ENCODE measurements around the gene C9orf43. TPM values are rescaled to one million over a fixed set of nuclear protein-coding genes. Genes with fewer than 3 reads are reported as not detected.
"Not testable (repeated sequence)": the region's sequence is repeated elsewhere in the genome, so short reads cannot be mapped to it uniquely, and the experiment has no call there.

C9orf43 gene
- total RNA-seq, 2 experiments from 2014 or later = 0.37 to 0.54 TPM

DNA sequence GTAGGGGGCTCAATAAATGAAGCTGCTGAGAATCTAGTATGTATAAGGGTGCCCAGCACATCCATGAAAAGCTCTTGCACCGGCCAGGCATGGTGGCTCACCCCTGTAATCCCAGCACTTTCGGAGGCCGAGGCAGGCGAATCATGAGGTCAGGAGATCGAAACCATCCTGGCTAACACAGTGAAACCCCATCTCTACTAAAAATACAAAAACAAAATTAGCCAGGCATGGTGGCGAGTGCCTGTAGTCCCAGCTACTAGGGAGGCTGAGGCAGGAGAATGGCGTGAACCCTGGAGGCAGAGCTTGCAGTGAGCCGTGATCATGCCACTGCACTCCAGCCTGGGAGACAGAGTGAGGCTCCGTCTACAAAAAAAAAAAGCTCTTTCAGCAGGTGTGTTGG, 4.2 kb upstream of the C9orf43 start:
- peaks cover 41% of the 10 kb centered on the region for H3K4me1 Mint-ChIP-seq
- peak overlapping the region; percentile 85 for H3K27ac Mint-ChIP-seq
- POLR2A ChIA-PET = interaction anchor here (0.6 kb wide), 1 partner anchor 132 kb away, joined by 4 read pairs; no protein-coding TSS in a partner anchor

DNA sequence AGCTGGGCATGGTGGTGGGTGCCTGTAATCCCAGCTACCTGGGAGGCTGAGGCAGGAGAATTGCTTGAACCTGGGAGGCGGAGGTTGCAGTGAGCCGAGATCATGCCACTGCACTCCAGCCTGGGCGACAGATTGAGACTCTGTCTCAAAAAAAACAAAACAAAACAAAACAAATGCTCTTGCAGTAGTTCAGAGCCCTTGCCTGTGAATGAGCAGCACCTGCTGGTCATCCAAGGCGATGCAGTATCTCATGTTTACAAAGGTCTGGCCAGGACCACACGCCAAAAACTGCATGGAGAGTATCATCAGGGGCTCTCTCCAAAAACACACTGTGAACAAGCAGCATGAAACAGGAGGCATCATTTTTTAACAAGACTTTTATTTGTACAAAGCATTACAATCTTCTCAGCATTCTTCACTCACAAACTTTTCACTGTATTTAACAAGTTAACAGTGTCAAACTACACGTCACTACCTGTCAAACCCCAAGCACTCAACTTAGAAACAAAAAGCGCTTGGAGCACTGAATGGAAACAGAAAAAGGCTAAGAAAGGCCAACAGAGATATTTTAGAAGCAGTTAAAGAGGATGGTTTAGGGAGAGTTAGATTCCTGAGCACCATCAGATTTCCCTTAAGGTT, 3.6 kb upstream of the C9orf43 start:
- ChIA-PET POLR2A (interaction anchor here (0.6 kb wide), 1 partner anchor 167 kb away, joined by 3 read pairs; no protein-coding TSS in a partner anchor), CTCF (interaction anchor here (1.0 to 2.0 kb wide), 5 partner anchors 67 to 132 kb away, joined by 3 to 11 read pairs (median 3); partner anchors contain the start of genes CDC26, PRPF4 and WDR31)
- Mint-ChIP-seq H3K4me1 (peaks cover 40% of the 10 kb centered on the region), H3K27ac (peak overlapping the region; percentile 85), H3K36me3 (ENCODE audit: low read depth) (peaks cover 31% of the 10 kb centered on the region)
- not testable (repeated sequence) for H3K9me3 Mint-ChIP-seq, H3K4me3 Mint-ChIP-seq, H3K27me3 Mint-ChIP-seq
- DNase-seq = peak; percentile 76

More for the DNA sequence above, 4.2 kb upstream of the C9orf43 start:
- H3K36me3 Mint-ChIP-seq (ENCODE audit: low read depth) = peaks cover 31% of the 10 kb centered on the region
- H3K4me3 Mint-ChIP-seq, DNase-seq, H3K9me3 Mint-ChIP-seq, H3K27me3 Mint-ChIP-seq: not testable (repeated sequence)
- CTCF ChIA-PET = interaction anchor here (0.9 to 2.0 kb wide), 4 partner anchors 78 to 132 kb away, joined by 3 to 11 read pairs (median 4); partner anchors contain the start of genes CDC26 and PRPF4

DNA sequence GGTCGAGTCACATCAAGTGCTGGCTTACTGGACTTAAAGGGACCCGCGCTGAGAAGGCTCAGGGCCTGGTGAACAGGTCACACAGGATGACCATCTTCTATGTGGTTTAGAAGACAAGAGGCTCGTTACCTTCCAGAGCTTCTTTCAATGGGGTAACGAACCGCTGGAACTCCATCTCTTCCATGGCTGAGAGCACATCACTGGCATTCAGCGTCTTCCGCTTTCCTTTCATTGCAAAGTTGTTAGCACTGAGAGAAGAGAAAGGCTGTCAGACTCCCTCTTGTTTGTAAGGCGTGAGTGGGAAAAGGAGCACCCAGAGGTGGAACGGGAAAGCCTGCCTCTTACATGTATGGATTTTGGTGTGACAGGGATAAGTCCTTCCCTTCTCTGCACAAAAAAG, 1.1 kb upstream of the C9orf43 start:
- peaks cover 31% of the 10 kb centered on the region for H3K36me3 Mint-ChIP-seq (ENCODE audit: low read depth)
- H3K4me3 Mint-ChIP-seq = peak overlapping the region; percentile 87
- peaks cover 39% of the 10 kb centered on the region for H3K4me1 Mint-ChIP-seq
- no peaks in the 10 kb centered on the region for H3K27me3 Mint-ChIP-seq
- no peak for DNase-seq
- ChIA-PET CTCF (interaction anchor here (1.0 to 3.2 kb wide), 11 partner anchors 8 to 1190 kb away, joined by 3 to 25 read pairs (median 4); partner anchors contain the start of genes ALAD, CDC26 and PRPF4), POLR2A (interaction anchor here (0.6 to 1.6 kb wide), 2 partner anchors 65 to 69 kb away, joined by 3 to 4 read pairs; no protein-coding TSS in a partner anchor)
- peak overlapping the region; percentile 98 for H3K27ac Mint-ChIP-seq
- no peaks in the 10 kb centered on the region for H3K9me3 Mint-ChIP-seq

DNA sequence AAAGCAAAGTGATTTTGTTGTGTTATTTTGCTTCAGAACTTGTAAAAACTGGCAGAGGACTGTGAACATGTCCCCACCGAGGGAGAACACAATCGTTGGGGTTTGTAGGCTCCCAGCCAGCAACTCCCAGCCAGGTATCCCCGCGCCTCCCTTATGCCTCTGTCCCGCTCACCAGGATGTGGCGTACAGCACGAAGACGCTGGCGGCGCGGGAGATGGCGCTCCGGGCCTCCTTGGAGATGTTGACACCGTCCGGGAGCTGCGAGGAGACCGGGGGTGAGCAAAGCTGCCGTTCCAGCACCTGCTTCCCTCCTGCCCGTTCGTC, 702 bp upstream of the C9orf43 start:
- H3K36me3 Mint-ChIP-seq (ENCODE audit: low read depth) = peaks cover 31% of the 10 kb centered on the region
- peak overlapping the region; percentile 98 for H3K27ac Mint-ChIP-seq
- no peak for DNase-seq
- H3K4me1 Mint-ChIP-seq = peaks cover 39% of the 10 kb centered on the region
- ChIA-PET POLR2A (interaction anchor here (0.6 to 1.6 kb wide), 4 partner anchors 8 to 69 kb away, joined by 3 to 4 read pairs (median 4); partner anchors contain the start of gene HDHD3), CTCF (interaction anchor here (0.7 to 3.2 kb wide), 15 partner anchors 9 to 1191 kb away, joined by 3 to 25 read pairs (median 4); partner anchors contain the start of genes ALAD, CDC26 and PRPF4)
- H3K27me3 Mint-ChIP-seq = no peaks in the 10 kb centered on the region
- H3K9me3 Mint-ChIP-seq = no peaks in the 10 kb centered on the region
- H3K4me3 Mint-ChIP-seq = peak overlapping the region; percentile 87

DNA sequence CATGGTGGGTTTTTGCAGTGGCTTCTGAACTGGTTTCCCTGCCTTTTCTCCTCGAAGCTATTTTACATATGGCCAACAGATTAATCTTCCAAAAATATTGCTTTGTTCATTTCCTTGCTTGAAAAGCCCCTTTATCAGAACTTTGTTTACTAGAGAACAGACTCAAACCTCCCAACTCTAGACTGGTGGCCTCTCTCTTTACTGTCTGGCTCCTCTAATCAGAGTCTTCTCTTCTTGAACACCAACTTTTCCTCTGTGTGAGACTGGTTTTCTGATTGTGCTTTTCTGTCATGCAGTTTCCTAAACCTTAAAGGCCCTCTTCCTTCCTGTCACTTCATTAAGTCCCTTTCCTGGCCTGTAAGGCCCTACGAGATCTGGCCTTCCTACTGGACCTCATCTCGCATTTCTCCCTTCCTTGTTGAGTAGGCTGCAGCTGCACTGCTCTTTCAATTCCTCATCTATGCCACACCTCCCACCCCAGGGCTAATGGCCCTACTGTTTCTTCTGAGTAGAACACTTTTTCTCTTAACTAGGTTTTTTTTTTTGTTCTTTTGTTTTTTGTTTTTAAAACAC, 5.7 kb downstream of the C9orf43 start:
- H3K27ac Mint-ChIP-seq = no peak overlapping the region

DNA sequence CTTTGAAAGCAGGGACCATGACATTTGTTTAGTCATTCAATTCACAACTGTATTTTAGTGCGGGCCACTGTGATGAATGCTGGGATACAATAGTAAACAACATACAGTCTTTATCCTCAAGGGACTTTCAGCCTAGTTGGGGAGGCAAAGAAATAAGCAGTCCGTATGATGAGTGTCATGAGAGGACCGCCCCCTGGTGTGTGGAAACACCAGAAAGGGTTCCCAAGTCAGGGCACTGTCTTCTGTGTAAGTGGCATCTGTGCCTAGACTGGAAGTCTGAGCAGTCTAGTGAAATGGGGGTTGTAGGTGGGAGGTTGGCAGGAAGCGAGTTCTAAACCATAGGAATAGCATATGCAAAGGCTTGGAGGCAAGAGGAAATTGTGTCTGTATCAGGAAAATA, 6.8 kb downstream of the C9orf43 start:
- Mint-ChIP-seq H3K27ac (no peak overlapping the region), H3K36me3 (ENCODE audit: low read depth) (no peaks in the 10 kb centered on the region), H3K9me3 (no peaks in the 10 kb centered on the region), H3K27me3 (no peaks in the 10 kb centered on the region), H3K4me1 (no peaks in the 10 kb centered on the region), H3K4me3 (no peak overlapping the region)
- ChIA-PET POLR2A (no interaction called here), CTCF (no interaction called here)
- DNase-seq = no peak

More for the DNA sequence above, 5.7 kb downstream of the C9orf43 start:
- ChIA-PET CTCF (interaction anchor here (0.5 kb wide), 1 partner anchor 259 kb away, joined by 4 read pairs; no protein-coding TSS in a partner anchor), POLR2A (interaction anchor here (0.6 kb wide), 1 partner anchor 12 kb away, joined by 4 read pairs; no protein-coding TSS in a partner anchor)
- no peaks in the 10 kb centered on the region for H3K27me3 Mint-ChIP-seq
- H3K9me3 Mint-ChIP-seq = no peaks in the 10 kb centered on the region
- no peak for DNase-seq
- no peak overlapping the region for H3K4me3 Mint-ChIP-seq
- no peaks in the 10 kb centered on the region for H3K36me3 Mint-ChIP-seq (ENCODE audit: low read depth)
- peaks cover 6% of the 10 kb centered on the region for H3K4me1 Mint-ChIP-seq

DNA sequence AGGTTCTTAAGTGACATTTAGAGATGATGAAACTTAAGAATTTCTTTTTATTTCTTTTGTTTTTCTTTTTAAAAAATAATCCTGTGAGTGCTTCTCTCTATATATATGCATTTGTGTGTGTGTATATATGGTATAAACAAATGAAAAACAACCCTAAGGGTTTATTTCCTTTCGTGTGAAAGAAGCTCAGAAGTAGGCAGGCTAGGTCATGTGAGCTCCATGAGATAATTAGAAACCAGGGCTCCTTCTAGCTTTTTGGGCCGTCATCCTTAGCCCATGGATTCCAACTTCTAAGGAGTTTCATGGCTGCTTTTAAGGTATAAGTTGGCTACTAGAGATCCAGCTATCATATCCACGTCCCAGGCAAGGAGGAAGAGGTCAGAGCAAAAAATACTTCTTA, 11.2 kb downstream of the C9orf43 start:
- POLR2A ChIA-PET = no interaction called here
- H3K27ac Mint-ChIP-seq = no peak overlapping the region
- H3K9me3 Mint-ChIP-seq = no peaks in the 10 kb centered on the region

DNA sequence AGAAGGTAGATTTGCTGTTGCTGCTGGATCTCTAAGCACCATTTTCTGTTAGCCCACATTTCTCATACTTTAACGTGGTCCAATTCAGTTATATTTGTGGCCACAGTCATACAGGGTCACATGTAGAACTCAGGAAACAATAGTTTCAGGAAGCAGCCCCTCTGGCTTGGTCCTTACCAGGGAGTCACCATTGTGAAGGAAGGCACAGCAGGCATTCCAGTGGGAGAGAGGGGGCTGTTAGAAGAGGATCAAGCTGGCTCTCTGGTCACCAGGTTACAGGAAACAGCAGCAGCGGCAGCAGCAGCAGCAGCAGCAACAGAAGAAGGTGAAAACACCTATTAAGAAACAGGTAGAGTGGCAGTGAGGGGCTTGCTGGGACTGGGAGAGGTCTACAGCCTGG, 14.5 kb downstream of the C9orf43 start:
- CTCF ChIA-PET = interaction anchor here (1.0 to 1.6 kb wide), 2 partner anchors 233 to 616 kb away, joined by 3 to 4 read pairs; no protein-coding TSS in a partner anchor
- H3K4me3 Mint-ChIP-seq = no peak overlapping the region

More for the DNA sequence above, 11.2 kb downstream of the C9orf43 start:
- Mint-ChIP-seq H3K4me1 (no peaks in the 10 kb centered on the region), H3K36me3 (ENCODE audit: low read depth) (no peaks in the 10 kb centered on the region), H3K4me3 (no peak overlapping the region), H3K27me3 (peaks cover 6% of the 10 kb centered on the region)
- DNase-seq = no peak
- CTCF ChIA-PET = interaction anchor here (0.6 to 0.8 kb wide), 3 partner anchors 8 to 20 kb away, joined by 3 read pairs; partner anchors contain the start of gene ALAD

DNA sequence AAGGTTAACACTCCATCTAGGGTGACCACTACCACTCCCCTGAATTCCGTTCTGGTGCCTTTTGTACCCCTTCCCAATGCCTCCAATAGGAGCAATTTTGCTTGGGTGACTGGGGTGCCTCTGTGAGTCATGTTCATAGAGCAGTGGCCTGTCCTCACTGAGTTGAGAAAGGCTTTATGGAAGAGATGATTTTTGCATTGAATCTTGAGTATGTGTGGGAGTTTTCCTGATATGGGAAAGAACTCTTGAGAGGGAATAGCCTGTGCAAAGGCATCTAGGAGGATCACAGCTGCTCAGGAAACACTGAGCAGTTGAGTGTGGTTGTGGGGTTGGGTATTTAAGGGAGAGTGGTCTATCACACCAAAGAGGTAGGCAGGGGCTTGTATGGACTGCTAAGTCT, 16.2 kb downstream of the C9orf43 start:
- no peak overlapping the region for H3K27ac Mint-ChIP-seq
- DNase-seq = no peak
- POLR2A ChIA-PET = no interaction called here
- no peaks in the 10 kb centered on the region for H3K4me1 Mint-ChIP-seq
- no peaks in the 10 kb centered on the region for H3K9me3 Mint-ChIP-seq
- H3K36me3 Mint-ChIP-seq (ENCODE audit: low read depth) = no peaks in the 10 kb centered on the region
- peaks cover 6% of the 10 kb centered on the region for H3K27me3 Mint-ChIP-seq
- CTCF ChIA-PET = interaction anchor here (0.6 to 1.5 kb wide), 5 partner anchors 8 to 232 kb away, joined by 3 to 4 read pairs (median 3); no protein-coding TSS in a partner anchor
- H3K4me3 Mint-ChIP-seq = no peak overlapping the region

More for the DNA sequence above, 14.5 kb downstream of the C9orf43 start:
- peaks cover 6% of the 10 kb centered on the region for H3K27me3 Mint-ChIP-seq
- H3K27ac Mint-ChIP-seq = no peak overlapping the region
- DNase-seq = no peak
- no peaks in the 10 kb centered on the region for H3K4me1 Mint-ChIP-seq
- H3K36me3 Mint-ChIP-seq (ENCODE audit: low read depth) = no peaks in the 10 kb centered on the region
- no peaks in the 10 kb centered on the region for H3K9me3 Mint-ChIP-seq
- POLR2A ChIA-PET = no interaction called here

DNA sequence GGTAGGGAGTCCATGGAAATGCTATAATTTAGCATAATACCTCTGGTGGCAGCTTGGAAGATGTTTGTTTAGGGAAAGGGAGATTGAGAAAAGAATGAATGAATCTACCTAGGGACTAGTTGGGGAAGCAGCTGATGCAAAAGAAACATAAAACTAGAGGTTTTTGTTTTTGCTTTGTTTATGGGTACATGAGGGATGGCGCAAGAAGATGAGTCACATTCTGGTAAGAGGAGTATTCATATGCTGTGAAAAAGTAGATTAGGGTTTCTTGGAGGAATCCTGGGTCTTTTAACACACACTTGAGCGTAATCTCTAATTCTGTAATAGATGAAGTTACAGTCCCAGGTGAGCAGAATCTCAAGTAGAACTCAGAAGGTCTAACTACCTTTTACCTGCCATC, 17.1 kb downstream of the C9orf43 start:
- ChIA-PET POLR2A (no interaction called here), CTCF (interaction anchor here (0.6 to 1.5 kb wide), 4 partner anchors 22 to 231 kb away, joined by 3 to 5 read pairs (median 4); no protein-coding TSS in a partner anchor)
- Mint-ChIP-seq H3K27ac (no peak overlapping the region), H3K4me1 (no peaks in the 10 kb centered on the region), H3K36me3 (ENCODE audit: low read depth) (no peaks in the 10 kb centered on the region), H3K27me3 (peaks cover 7% of the 10 kb centered on the region), H3K4me3 (no peak overlapping the region), H3K9me3 (no peaks in the 10 kb centered on the region)
- no peak for DNase-seq

DNA sequence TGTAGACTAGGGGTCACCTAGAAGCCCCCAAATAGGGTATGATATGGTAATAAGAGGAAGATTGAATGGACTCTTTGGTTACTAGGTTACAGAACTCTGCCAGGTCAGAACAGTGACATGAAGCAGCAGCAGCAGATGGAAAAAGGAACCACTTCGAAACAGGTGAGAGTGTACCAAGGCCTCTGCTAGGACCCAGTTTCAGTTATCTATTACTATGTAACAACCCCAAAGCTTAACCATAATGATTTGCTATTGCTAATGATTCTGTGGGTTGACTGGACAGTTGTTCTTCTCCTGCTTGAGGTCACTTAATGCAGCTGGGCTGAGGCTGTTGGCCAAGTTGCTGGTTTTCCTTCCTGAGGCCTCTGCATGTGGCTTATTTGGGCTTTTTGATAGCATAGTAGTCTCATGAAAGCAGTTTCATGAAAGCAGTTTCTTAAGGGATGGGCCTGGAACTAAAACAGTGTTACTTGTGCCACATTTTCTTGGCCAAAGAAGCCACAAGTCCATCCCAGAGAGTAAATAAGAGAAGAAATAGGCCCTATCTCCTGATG, 17.6 kb downstream of the C9orf43 start:
- H3K9me3 Mint-ChIP-seq = no peaks in the 10 kb centered on the region
- no peak overlapping the region for H3K27ac Mint-ChIP-seq
- peaks cover 12% of the 10 kb centered on the region for H3K27me3 Mint-ChIP-seq
- no peak overlapping the region for H3K4me3 Mint-ChIP-seq
- ChIA-PET CTCF (interaction anchor here (0.6 to 1.2 kb wide), 2 partner anchors 23 to 164 kb away, joined by 3 to 5 read pairs; no protein-coding TSS in a partner anchor), POLR2A (no interaction called here)
- H3K4me1 Mint-ChIP-seq = no peaks in the 10 kb centered on the region
- no peaks in the 10 kb centered on the region for H3K36me3 Mint-ChIP-seq (ENCODE audit: low read depth)
- no peak for DNase-seq

DNA sequence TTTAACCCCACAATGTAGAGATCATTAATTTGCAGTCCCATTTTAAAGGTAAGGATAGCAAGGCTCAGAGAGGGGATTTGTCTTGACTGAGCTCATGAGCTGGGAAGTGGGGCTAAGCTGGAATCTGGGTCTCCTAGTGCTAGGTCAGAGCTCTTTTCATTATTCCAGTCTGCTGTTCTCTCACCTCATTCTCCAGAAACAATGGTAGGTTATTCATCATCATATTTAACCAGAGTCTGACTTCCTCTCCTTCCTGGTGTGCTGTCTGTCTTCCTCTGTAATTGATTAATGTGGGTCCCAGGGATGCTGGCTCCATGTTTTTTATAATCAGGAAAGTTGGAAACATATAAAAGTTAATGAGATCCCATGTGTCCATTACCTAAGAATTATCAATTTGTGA, 20.6 kb downstream of the C9orf43 start:
- Mint-ChIP-seq H3K4me1 (no peaks in the 10 kb centered on the region), H3K4me3 (no peak overlapping the region), H3K36me3 (ENCODE audit: low read depth) (no peaks in the 10 kb centered on the region), H3K9me3 (no peaks in the 10 kb centered on the region), H3K27ac (no peak overlapping the region), H3K27me3 (peaks cover 13% of the 10 kb centered on the region)
- no peak for DNase-seq
- POLR2A ChIA-PET = interaction anchor here (0.7 kb wide), 1 partner anchor 176 kb away, joined by 3 read pairs; no protein-coding TSS in a partner anchor
- CTCF ChIA-PET = interaction anchor here (0.7 to 2.2 kb wide), 2 partner anchors 159 to 710 kb away, joined by 3 to 4 read pairs; no protein-coding TSS in a partner anchor
